H9 (cell line): ENCODE data around the gene FGF10. TPM values are rescaled to one million over a fixed set of nuclear protein-coding genes. Genes with fewer than 3 reads are reported as not detected.

Source experiments
- DNase-seq: peaks from one replicate; pipeline ENCODE4 v3.0.0-alpha.2; 2017
- H2AFZ ChIP-seq: one replicate; pipeline ENCODE4 v1.6.1; 2013; ENCODE audit warnings: mild to moderate bottlenecking, low read length, control low read depth, moderate library complexity
- H2AK5ac ChIP-seq: 2 replicates; pipeline ENCODE4 v1.6.1; 2013; ENCODE audit warnings: low read length, control low read depth, mixed read lengths; ENCODE audit not compliant: insufficient read length
- H2BK120ac ChIP-seq: one replicate; pipeline ENCODE4 v1.6.1; 2013; ENCODE audit warnings: low read depth, mild to moderate bottlenecking, low read length, control low read depth, inconsistent platforms; ENCODE audit not compliant: poor library complexity, severe bottlenecking
- H2BK12ac ChIP-seq: 2 replicates; pipeline ENCODE4 v1.6.1; 2013; ENCODE audit warnings: low read length, control low read depth, mixed read lengths, low read depth; ENCODE audit not compliant: insufficient read length
- H2BK15ac ChIP-seq: 2 replicates; pipeline ENCODE4 v1.6.1; 2013; ENCODE audit warnings: low read depth, low read length, control low read depth
- H2BK20ac ChIP-seq: one replicate; pipeline ENCODE4 v1.6.1; 2013; ENCODE audit warnings: low read depth, mild to moderate bottlenecking, low read length, control low read depth, inconsistent platforms; ENCODE audit not compliant: poor library complexity, severe bottlenecking
- H2BK5ac ChIP-seq: 2 replicates; pipeline ENCODE4 v1.6.1; 2013; ENCODE audit warnings: low read length, control low read depth, mixed read lengths; ENCODE audit not compliant: insufficient read length
- H3K14ac ChIP-seq: 2 replicates; pipeline ENCODE4 v1.6.1; 2013; ENCODE audit warnings: low read length, control low read depth; ENCODE audit not compliant: insufficient read depth
- H3K18ac ChIP-seq: 2 replicates; pipeline ENCODE4 v1.6.1; 2013; ENCODE audit warnings: low read depth, mild to moderate bottlenecking, mixed read lengths, low read length, control low read depth; ENCODE audit not compliant: insufficient read length
- H3K23ac ChIP-seq: 2 replicates; pipeline ENCODE4 v1.6.1; 2013; ENCODE audit warnings: low read length, control low read depth, mixed read lengths, low read depth; ENCODE audit not compliant: insufficient read length
- H3K23me2 ChIP-seq: 2 replicates; pipeline ENCODE4 v1.6.1; 2013; ENCODE audit warnings: low read depth, mild to moderate bottlenecking, mixed read lengths, low read length, control low read depth; ENCODE audit not compliant: insufficient read length, poor library complexity, severe bottlenecking
- H3K27ac ChIP-seq: 2 replicates; pipeline ENCODE4 v1.5.1; 2013; ENCODE audit warnings: low read length, control low read depth, mixed read lengths, low read depth; ENCODE audit not compliant: insufficient read length
- H3K27me3 ChIP-seq: 2 replicates; pipeline ENCODE4 v1.6.1; 2013; ENCODE audit warnings: low read length, control low read depth, inconsistent platforms; ENCODE audit not compliant: insufficient read depth
- H3K4ac ChIP-seq: 2 replicates; pipeline ENCODE4 v1.6.1; 2013; ENCODE audit warnings: low read depth, mild to moderate bottlenecking, control low read depth, inconsistent platforms, low read length, moderate library complexity
- H3K4me1 ChIP-seq: 2 replicates; pipeline ENCODE4 v1.6.1; 2013; ENCODE audit warnings: low read length, control low read depth, inconsistent platforms; ENCODE audit not compliant: insufficient read depth
- H3K4me2 ChIP-seq: 2 replicates; pipeline ENCODE4 v1.6.1; 2013; ENCODE audit warnings: low read length, control low read depth, mixed read lengths; ENCODE audit not compliant: insufficient read length, insufficient read depth
- H3K56ac ChIP-seq: 2 replicates; pipeline ENCODE4 v1.6.1; 2013; ENCODE audit warnings: low read depth, mild to moderate bottlenecking, mixed read lengths, low read length, control low read depth; ENCODE audit not compliant: insufficient read length
- H3K79me1 ChIP-seq: 2 replicates; pipeline ENCODE4 v1.6.1; 2013; ENCODE audit warnings: low read depth, mild to moderate bottlenecking, moderate library complexity, low read length, control low read depth, inconsistent platforms; ENCODE audit not compliant: insufficient read depth, poor library complexity, severe bottlenecking
- H3K79me2 ChIP-seq: 2 replicates; pipeline ENCODE4 v1.6.1; 2013; ENCODE audit warnings: low read length, control low read depth, inconsistent platforms; ENCODE audit not compliant: insufficient read depth
- H3K9ac ChIP-seq: 2 replicates; pipeline ENCODE4 v1.6.1; 2013; ENCODE audit warnings: low read length, control low read depth, mixed read lengths; ENCODE audit not compliant: insufficient read length; ENCODE audit errors: extremely low read depth
- H3K9me3 ChIP-seq: one replicate; pipeline ENCODE4 v1.6.1; 2013; ENCODE audit warnings: low read depth, low read length, inconsistent platforms; ENCODE audit not compliant: control insufficient read depth
- H3T11ph ChIP-seq: one replicate; pipeline ENCODE4 v1.6.1; 2013; ENCODE audit warnings: mild to moderate bottlenecking, low read length, control low read depth, inconsistent platforms
- H4K20me1 ChIP-seq: one replicate; pipeline ENCODE4 v1.6.1; 2013; ENCODE audit not compliant: control insufficient read depth, insufficient read length, insufficient read depth
- H4K5ac ChIP-seq: 2 replicates; pipeline ENCODE4 v1.6.1; 2013; ENCODE audit warnings: low read depth, mild to moderate bottlenecking, mixed read lengths, low read length, control low read depth; ENCODE audit not compliant: insufficient read length
- H4K8ac ChIP-seq: replicated peaks from 2 replicates; pipeline ENCODE4 v1.6.1; 2013; ENCODE audit warnings: low read length, control low read depth, mixed read lengths, low read depth; ENCODE audit not compliant: insufficient read length
- H4K91ac ChIP-seq: 2 replicates; pipeline ENCODE4 v1.6.1; 2013; ENCODE audit warnings: low read depth, mild to moderate bottlenecking, moderate library complexity, mixed read lengths, low read length, control low read depth; ENCODE audit not compliant: insufficient read length
- H3K27ac Mint-ChIP-seq, 3 experiments: 2 replicates in 2 of 3; 3 replicates in 1 of 3; pipeline ENCODE4 v1.8.0; 2020 to 2021; ENCODE audit warnings: mixed read lengths in 3 of 3, mild to moderate bottlenecking in 1 of 3, moderate library complexity in 1 of 3
- H3K27me3 Mint-ChIP-seq: 2 replicates; pipeline ENCODE4 v1.8.0; 2021; ENCODE audit warnings: low read depth, mild to moderate bottlenecking, moderate library complexity, mixed read lengths
- H3K36me3 Mint-ChIP-seq, 3 experiments: 2 replicates in 2 of 3; 3 replicates in 1 of 3; pipeline ENCODE4 v1.8.0; 2020 to 2021; ENCODE audit warnings: low read depth in 3 of 3, mixed read lengths in 3 of 3; ENCODE audit not compliant: insufficient read depth in 1 of 3
- H3K4me1 Mint-ChIP-seq, 2 experiments: 2 replicates each; pipeline ENCODE4 v1.8.0; 2020; ENCODE audit warnings: mixed read lengths in 2 of 2
- H3K4me3 Mint-ChIP-seq, 2 experiments: 2 replicates in 1 of 2; 3 replicates in 1 of 2; pipeline ENCODE4 v1.8.0; 2020 to 2021; ENCODE audit warnings: mild to moderate bottlenecking in 2 of 2, mixed read lengths in 2 of 2, moderate library complexity in 1 of 2
- H3K9me3 Mint-ChIP-seq, 2 experiments: 2 replicates in 1 of 2; 3 replicates in 1 of 2; pipeline ENCODE4 v1.8.0; 2020; ENCODE audit warnings: mild to moderate bottlenecking in 2 of 2, mixed read lengths in 2 of 2, moderate library complexity in 1 of 2
- CTCF ChIP-seq: fragments of 200-600 bp; sonication (generic); conservative IDR thresholded peaks from 3 replicates; pipeline ENCODE4 v1.8.0; 2021; ENCODE audit warnings: antibody characterized with exemption, mild to moderate bottlenecking
- WGBS: extraction: QIAGEN DNeasy Blood & Tissue Kit; methylation state at CpG from one replicate; pipeline ENCODE4 v1.1.7; 2013; ENCODE audit warnings: missing lambda C conversion rate, low lambda C conversion rate, mixed read lengths; ENCODE audit not compliant: insufficient read length; ENCODE audit errors: extremely low coverage; 5-methylcytosine and 5-hydroxymethylcytosine counted together
- total RNA-seq: library from RNA; stranded (reverse); gene quantifications from 2 replicates; pipeline ENCODE4 v1.2.1, GENCODE V29; 2021

FGF10 gene
- total RNA-seq, 1 experiment from 2014 or later: not detected

DNA sequence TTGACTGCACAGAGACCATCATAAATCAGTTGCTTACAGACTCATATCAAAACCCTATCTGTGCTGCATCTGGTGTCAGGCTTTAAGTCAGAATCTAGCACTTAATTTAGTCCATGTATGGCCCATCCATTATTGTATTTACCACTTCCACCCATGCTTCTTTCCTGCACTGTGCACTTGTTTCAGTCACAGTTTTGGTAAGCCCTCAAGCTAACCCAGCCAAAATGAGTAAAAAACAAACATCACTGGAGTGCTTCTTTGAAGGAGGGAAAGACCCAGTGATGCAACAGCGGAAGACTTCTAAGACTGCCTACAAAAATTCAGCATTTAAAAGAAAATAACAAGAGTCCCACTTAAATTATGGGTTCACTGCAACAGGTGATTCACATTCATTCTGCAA is 69.0 kb downstream of the FGF10 start:
- Histone ChIP-seq H2BK12ac (no peak overlapping the region), H2BK120ac (no peak overlapping the region), H3K14ac (no peak overlapping the region), H3K23ac (no peak overlapping the region), H4K20me1 (no peaks in the 10 kb centered on the region), H3K4me1 (no peaks in the 10 kb centered on the region), H2BK15ac (no peak overlapping the region), H2AK5ac (no peak overlapping the region), H3K27ac (no peak overlapping the region), H3K56ac (no peak overlapping the region), H3K18ac (no peak overlapping the region), H3K79me2 (no peaks in the 10 kb centered on the region), H4K91ac (no peak overlapping the region), H3K27me3 (no peaks in the 10 kb centered on the region), H4K5ac (no peak overlapping the region), H3K9ac (no peak overlapping the region), H2AFZ (no peak overlapping the region), H2BK20ac (no peak overlapping the region), H3K9me3 (no peaks in the 10 kb centered on the region), H2BK5ac (no peak overlapping the region), H3K79me1 (no peaks in the 10 kb centered on the region), H3K4me2 (no peak overlapping the region), H3K23me2 (no peaks in the 10 kb centered on the region), H3K4ac (no peak overlapping the region), H3T11ph (no peak overlapping the region), H4K8ac (no peak overlapping the region)
- Mint-ChIP-seq H3K36me3 (peaks cover 3 to 6% (median 5%) of the 10 kb centered on the region in 3 experiments; a peak in 2 of 7 replicates), H3K9me3 (peaks cover 5% of the 10 kb centered on the region in 2 experiments; a peak in 3 of 5 replicates), H3K4me1 (peaks cover 1 to 2% of the 10 kb centered on the region in 2 experiments; a peak in 3 of 4 replicates), H3K27me3 (no peaks in the 10 kb centered on the region), H3K4me3 (no peak overlapping the region), H3K27ac (no peak overlapping the region)
- DNase-seq: no peak
- no CpG with 5 or more reads among the region's 1 CpG for WGBS
- TF ChIP-seq CTCF: no peak
